Upper lobe of left lung (tissue), 4 donors: ENCODE data around the gene LRCH1.

ENCODE experiments used
- EP300 ChIP-seq, 4 donors: sonication (generic); formaldehyde crosslinking; IDR thresholded peaks; one replicate each; pipeline ENCODE4 v1.5.1; 2017; ENCODE audit warnings: antibody characterized with exemption in 4 of 4, control low read depth in 2 of 4
- POLR2A ChIP-seq, 4 donors: fragments of 450-650 bp; IDR thresholded peaks; one replicate each; pipeline ENCODE4 v1.5.1; 2016 to 2017; ENCODE audit warnings: antibody characterized with exemption in 4 of 4, mild to moderate bottlenecking in 2 of 4
- TF ChIP-seq, protein P1 (sequence below), 6 experiments: fragments of 450-650 bp in 4 of 6; fragments of 200-600 bp in 2 of 6; sonication (generic) in 2 of 6; IDR thresholded peaks; one replicate each; pipeline ENCODE4 v1.5.1; 2016 to 2019; ENCODE audit warnings: antibody characterized with exemption in 6 of 6

DNA sequence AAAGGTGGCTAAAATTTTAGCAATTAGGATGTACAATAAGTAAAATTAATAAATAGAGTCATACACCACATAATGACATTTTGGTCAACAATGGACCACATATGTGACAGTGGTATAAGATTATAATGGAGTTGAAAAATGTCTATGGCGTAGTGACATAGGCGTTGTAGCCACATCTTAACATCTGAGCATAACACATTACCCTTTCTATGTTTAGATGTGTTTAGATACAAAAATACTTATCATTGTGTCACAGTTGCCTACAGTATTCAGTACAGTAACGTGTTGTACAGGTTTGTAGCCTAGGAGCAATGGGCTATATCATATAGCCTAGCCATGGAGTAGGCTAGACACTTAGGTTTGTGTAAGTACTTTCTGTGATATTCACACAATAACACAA, 111.2 kb downstream of the LRCH1 start:
- TF ChIP-seq, protein P1, sequence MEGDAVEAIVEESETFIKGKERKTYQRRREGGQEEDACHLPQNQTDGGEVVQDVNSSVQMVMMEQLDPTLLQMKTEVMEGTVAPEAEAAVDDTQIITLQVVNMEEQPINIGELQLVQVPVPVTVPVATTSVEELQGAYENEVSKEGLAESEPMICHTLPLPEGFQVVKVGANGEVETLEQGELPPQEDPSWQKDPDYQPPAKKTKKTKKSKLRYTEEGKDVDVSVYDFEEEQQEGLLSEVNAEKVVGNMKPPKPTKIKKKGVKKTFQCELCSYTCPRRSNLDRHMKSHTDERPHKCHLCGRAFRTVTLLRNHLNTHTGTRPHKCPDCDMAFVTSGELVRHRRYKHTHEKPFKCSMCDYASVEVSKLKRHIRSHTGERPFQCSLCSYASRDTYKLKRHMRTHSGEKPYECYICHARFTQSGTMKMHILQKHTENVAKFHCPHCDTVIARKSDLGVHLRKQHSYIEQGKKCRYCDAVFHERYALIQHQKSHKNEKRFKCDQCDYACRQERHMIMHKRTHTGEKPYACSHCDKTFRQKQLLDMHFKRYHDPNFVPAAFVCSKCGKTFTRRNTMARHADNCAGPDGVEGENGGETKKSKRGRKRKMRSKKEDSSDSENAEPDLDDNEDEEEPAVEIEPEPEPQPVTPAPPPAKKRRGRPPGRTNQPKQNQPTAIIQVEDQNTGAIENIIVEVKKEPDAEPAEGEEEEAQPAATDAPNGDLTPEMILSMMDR (IDR thresholded peaks at IDR 0.05): no peak
- TF ChIP-seq POLR2A (IDR thresholded peaks at IDR 0.05) (no peak), EP300 (IDR thresholded peaks at IDR 0.05) (no peak)
